ENCODE measurements around the gene SH3PXD2A.

Gene SH3PXD2A

GRCh38 chr10:103877861-103878260 lies 22.5 kb upstream of the SH3PXD2A start:
- no peak for DNase-seq (ENCODE audit: low read depth)

- no peak for DNase-seq (ENCODE audit: low read depth)
Observed at GRCh38 chr10:103876155-103876554, 20.8 kb upstream of the SH3PXD2A start.

GRCh38 chr10:103874730-103875129 lies 19.4 kb upstream of the SH3PXD2A start:
- DNase-seq (ENCODE audit: low read depth), result no peak

GRCh38 chr10:103872137-103872931 lies 17.0 kb upstream of the SH3PXD2A start:
- DNase-seq (ENCODE audit: low read depth), result no peak

GRCh38 chr10:103871006-103871405 lies 15.6 kb upstream of the SH3PXD2A start:
- no peak for DNase-seq (ENCODE audit: low read depth)

- DNase-seq (ENCODE audit: low read depth), result no peak
Observed at GRCh38 chr10:103870516-103870915, 15.1 kb upstream of the SH3PXD2A start.

GRCh38 chr10:103869336-103869735 lies 14.0 kb upstream of the SH3PXD2A start:
- no peak for DNase-seq (ENCODE audit: low read depth)

GRCh38 chr10:103868200-103868599 lies 12.8 kb upstream of the SH3PXD2A start:
- no peak for DNase-seq (ENCODE audit: low read depth)

- DNase-seq (ENCODE audit: low read depth), result no peak
Observed at GRCh38 chr10:103861505-103861904, 6.1 kb upstream of the SH3PXD2A start.

GRCh38 chr10:103859161-103860086 lies 4.0 kb upstream of the SH3PXD2A start:
- DNase-seq (ENCODE audit: low read depth), result peak; percentile 23

GRCh38 chr10:103858360-103858759 lies 3.0 kb upstream of the SH3PXD2A start:
- DNase-seq (ENCODE audit: low read depth), result no peak

- no peak for DNase-seq (ENCODE audit: low read depth)
Observed at GRCh38 chr10:103856797-103857170, 1.4 kb upstream of the SH3PXD2A start.

GRCh38 chr10:103855852-103856796 lies 748 bp upstream of the SH3PXD2A start:
- no peak for DNase-seq (ENCODE audit: low read depth)

- no peak for DNase-seq (ENCODE audit: low read depth)
Observed at GRCh38 chr10:103854686-103855391, 537 bp downstream of the SH3PXD2A start.

- DNase-seq (ENCODE audit: low read depth), result no peak
Observed at GRCh38 chr10:103854265-103854685, 1.1 kb downstream of the SH3PXD2A start.

GRCh38 chr10:103853428-103854264 lies 1.7 kb downstream of the SH3PXD2A start:
- no peak for DNase-seq (ENCODE audit: low read depth)

- no peak for DNase-seq (ENCODE audit: low read depth)
Observed at GRCh38 chr10:103852856-103853255, 2.5 kb downstream of the SH3PXD2A start.

GRCh38 chr10:103852189-103852711 lies 3.1 kb downstream of the SH3PXD2A start:
- DNase-seq (ENCODE audit: low read depth), result no peak

- DNase-seq (ENCODE audit: low read depth), result no peak
Observed at GRCh38 chr10:103851261-103851660, 4.1 kb downstream of the SH3PXD2A start.

GRCh38 chr10:103850572-103850895 lies 4.8 kb downstream of the SH3PXD2A start:
- no peak for DNase-seq (ENCODE audit: low read depth)
